H1 (cell line): ENCODE data around the gene PAXX. TPM values are rescaled to one million over a fixed set of nuclear protein-coding genes. Genes with fewer than 3 reads are reported as not detected.

ENCODE experiments used
- CTCF ChIA-PET: fragments of 300-600 bp; sonication (Branson Sonifier 250); formaldehyde crosslinking; loops from one replicate; lab custom pipeline; 2021; ENCODE audit not compliant: partially characterized antibody; lab: Charles Lee
- POLR2A ChIA-PET: fragments of 300-600 bp; sonication (Branson Sonifier 250); formaldehyde crosslinking; loops from one replicate; lab custom pipeline; 2021; ENCODE audit warnings: inconsistent platforms; ENCODE audit not compliant: partially characterized antibody; lab: Charles Lee
- DNase-seq, 2 experiments: peaks; one replicate each; pipeline versions ENCODE4 v3.0.0 to v3.0.0-alpha.2; 2010 to 2022; ENCODE audit warnings: low spot score in 2 of 2, low read depth in 1 of 2, mixed read lengths in 1 of 2
- FAIRE-seq: peaks from 2 replicates; lab custom pipeline; 2011; peaks lifted over from hg19 to GRCh38; lab: Jason Lieb, UNC
- H2AFZ ChIP-seq: 2 replicates; pipeline ENCODE4 v1.8.1; 2012; ENCODE audit warnings: low read length, inconsistent platforms
- H2AK5ac ChIP-seq: 2 replicates; pipeline ENCODE4 v1.6.1; 2013; ENCODE audit warnings: low read depth, low read length
- H2BK120ac ChIP-seq: replicated peaks from 2 replicates; pipeline ENCODE3; 2013; ENCODE audit warnings: low read depth, low read length, inconsistent platforms
- H2BK12ac ChIP-seq: 2 replicates; pipeline ENCODE4 v1.6.1; 2013; ENCODE audit warnings: low read depth, low read length
- H2BK15ac ChIP-seq: 2 replicates; pipeline ENCODE4 v1.6.1; 2013; ENCODE audit warnings: low read length
- H2BK20ac ChIP-seq: 2 replicates; pipeline ENCODE4 v1.6.1; 2013; ENCODE audit warnings: low read length
- H2BK5ac ChIP-seq: 2 replicates; pipeline ENCODE4 v1.6.1; 2013; ENCODE audit warnings: low read depth, low read length
- H3K14ac ChIP-seq: 2 replicates; pipeline ENCODE4 v1.6.1; 2013; ENCODE audit warnings: inconsistent platforms; ENCODE audit not compliant: insufficient read length
- H3K18ac ChIP-seq: 2 replicates; pipeline ENCODE4 v1.6.1; 2013; ENCODE audit warnings: low read length; ENCODE audit errors: extremely low read depth
- H3K23ac ChIP-seq: 2 replicates; pipeline ENCODE4 v1.6.1; 2013; ENCODE audit warnings: inconsistent platforms; ENCODE audit not compliant: insufficient read length
- H3K23me2 ChIP-seq: 2 replicates; pipeline ENCODE4 v1.6.1; 2013; ENCODE audit warnings: low read depth, low read length
- H3K27ac ChIP-seq: 2 replicates; pipeline ENCODE4 v1.6.1; 2011; ENCODE audit warnings: low read depth, low read length, inconsistent platforms
- H3K27me3 ChIP-seq, 4 experiments: replicated peaks in 1 of 4; 1 replicate in 1 of 4; 2 replicates in 3 of 4; pipeline versions ENCODE4 v1.6.1 to v1.8.1; 2011 to 2013; ENCODE audit warnings: low read length in 3 of 4, mild to moderate bottlenecking in 3 of 4, inconsistent platforms in 2 of 4, mixed read lengths in 2 of 4, moderate library complexity in 1 of 4; ENCODE audit not compliant: control insufficient read depth in 3 of 4, insufficient read depth in 3 of 4; ENCODE audit errors: extremely low read depth in 1 of 4
- H3K36me3 ChIP-seq, 4 experiments: 2 replicates each; pipeline versions ENCODE4 v1.6.1 to v1.8.1; 2011 to 2013; ENCODE audit warnings: mild to moderate bottlenecking in 4 of 4, low read length in 3 of 4, moderate library complexity in 2 of 4, control low read depth in 1 of 4, inconsistent platforms in 1 of 4; ENCODE audit not compliant: insufficient read depth in 4 of 4, control insufficient read depth in 2 of 4
- H3K4ac ChIP-seq: replicated peaks from 2 replicates; pipeline ENCODE3; 2013; ENCODE audit warnings: low read length, low read depth, mixed read lengths, inconsistent platforms; ENCODE audit not compliant: insufficient read length
- H3K4me1 ChIP-seq, 4 experiments: replicated peaks in 1 of 4; 1 replicate in 1 of 4; 2 replicates in 3 of 4; pipeline versions ENCODE4 v1.6.1 to v1.8.1; 2011 to 2013; ENCODE audit warnings: low read length in 3 of 4, inconsistent platforms in 2 of 4, mixed read lengths in 1 of 4; ENCODE audit not compliant: insufficient read depth in 4 of 4, control insufficient read depth in 3 of 4
- H3K4me2 ChIP-seq, 2 experiments: 2 replicates each; pipeline versions ENCODE4 v1.6.1 to v1.8.1; 2011 to 2013; ENCODE audit warnings: low read depth in 2 of 2, low read length in 2 of 2, control low read depth in 1 of 2, inconsistent platforms in 1 of 2, mild to moderate bottlenecking in 1 of 2; ENCODE audit not compliant: insufficient read depth in 1 of 2
- H3K4me3 ChIP-seq, 4 experiments: fragments of 200-600, 300-600 bp in 1 of 4; sonication (generic), shearing (Covaris generic), sonication (Bioruptor Twin) in 1 of 4; 2 replicates each; pipeline versions ENCODE4 v1.5.1 to v1.8.1; 2011 to 2016; ENCODE audit warnings: low read length in 4 of 4, low read depth in 3 of 4, control low read depth in 2 of 4, inconsistent platforms in 2 of 4, mild to moderate bottlenecking in 2 of 4, mixed read lengths in 1 of 4, moderate library complexity in 1 of 4; ENCODE audit not compliant: insufficient read depth in 2 of 4; ENCODE audit errors: extremely low read depth in 1 of 4
- H3K56ac ChIP-seq: replicated peaks from 2 replicates; pipeline ENCODE3; 2013; ENCODE audit warnings: low read depth, mild to moderate bottlenecking, mixed read lengths, low read length, inconsistent platforms; ENCODE audit not compliant: insufficient read length
- H3K79me1 ChIP-seq: 2 replicates; pipeline ENCODE4 v1.6.1; 2013; ENCODE audit warnings: low read depth, low read length, control low read depth
- H3K79me2 ChIP-seq, 2 experiments: 2 replicates each; pipeline versions ENCODE4 v1.6.1 to v1.8.1; 2012 to 2013; ENCODE audit warnings: low read length in 2 of 2, mild to moderate bottlenecking in 2 of 2, inconsistent platforms in 1 of 2; ENCODE audit not compliant: insufficient read depth in 2 of 2, control insufficient read depth in 1 of 2
- H3K9ac ChIP-seq, 4 experiments: replicated peaks in 1 of 4; 1 replicate in 1 of 4; 2 replicates in 3 of 4; pipeline versions ENCODE4 v1.6.1 to v1.8.1; 2011 to 2013; ENCODE audit warnings: low read depth in 3 of 4, low read length in 3 of 4, control low read depth in 2 of 4, mild to moderate bottlenecking in 2 of 4, moderate library complexity in 2 of 4, inconsistent platforms in 1 of 4; ENCODE audit errors: extremely low read depth in 1 of 4
- H3K9me3 ChIP-seq, 2 experiments: 2 replicates each; pipeline versions ENCODE4 v1.6.1 to v1.8.1; 2012 to 2013; ENCODE audit warnings: mild to moderate bottlenecking in 2 of 2, moderate library complexity in 2 of 2, control low read depth in 1 of 2, inconsistent platforms in 1 of 2, low read depth in 1 of 2, low read length in 1 of 2, mixed read lengths in 1 of 2; ENCODE audit not compliant: insufficient read depth in 2 of 2
- H4K20me1 ChIP-seq, 2 experiments: replicated peaks in 1 of 2; 2 replicates each; pipeline versions ENCODE3 to v1.8.1; 2011 to 2013; ENCODE audit warnings: inconsistent platforms in 2 of 2, low read length in 2 of 2, mild to moderate bottlenecking in 1 of 2; ENCODE audit not compliant: insufficient read depth in 2 of 2, control insufficient read depth in 1 of 2
- H4K5ac ChIP-seq: 2 replicates; pipeline ENCODE4 v1.6.1; 2013; ENCODE audit warnings: low read length, low read depth, mixed read lengths, inconsistent platforms; ENCODE audit not compliant: insufficient read length
- H4K8ac ChIP-seq: 2 replicates; pipeline ENCODE4 v1.8.0; 2013; ENCODE audit warnings: mild to moderate bottlenecking, moderate library complexity, low read length, inconsistent platforms; ENCODE audit not compliant: insufficient read depth; ENCODE audit errors: extremely low read depth
- H4K91ac ChIP-seq: replicated peaks from 2 replicates; pipeline ENCODE3; 2013; ENCODE audit warnings: low read length, mixed read lengths, inconsistent platforms; ENCODE audit not compliant: insufficient read length
- CBX8 ChIP-seq: fragments of 300-800, 300-1000 bp; sonication (generic); IDR thresholded peaks from 2 replicates; pipeline ENCODE4 v1.7.1; 2016; ENCODE audit warnings: low read depth, low read length, borderline replicate concordance
- WGBS, 2 experiments: shearing (Covaris generic) in 1 of 2; methylation state at CpG; one replicate each; pipeline versions ENCODE4 v1.1.6 to v1.1.7; 2013 to 2015; ENCODE audit warnings: low lambda C conversion rate in 2 of 2, mixed read lengths in 2 of 2, inconsistent platforms in 1 of 2, low coverage in 1 of 2, missing lambda C conversion rate in 1 of 2; ENCODE audit not compliant: insufficient replicate concordance in 2 of 2, insufficient coverage in 1 of 2, insufficient read length in 1 of 2; ENCODE audit errors: extremely low coverage in 1 of 2, missing lambda C conversion rate in 1 of 2; 5-methylcytosine and 5-hydroxymethylcytosine counted together
- polyA plus RNA-seq, 7 experiments: library from polyadenylated mRNA; depleted of rRNA in 3 of 7; stranded (reverse) in 5 of 7; unstranded in 2 of 7; fragments of >200 nt in 5 of 7; fragments of 200-250 nt in 2 of 7; gene quantifications; 1 replicate in 5 of 7; 2 replicates in 1 of 7; 4 replicates in 1 of 7; pipeline versions ENCODE4 v1.2.1 to v1.2.3, GENCODE V29; 2011 to 2013; ENCODE audit warnings: missing spikeins in 2 of 7, mixed read lengths in 2 of 7
- total RNA-seq: library from RNA; stranded (reverse); fragmentation: NEBNext Ultra II Directional; extraction: Animal tissue kit (Norgen Biotek cat#: 25700); gene quantifications from 2 replicates; pipeline ENCODE4 v1.2.1, GENCODE V29; 2021

PAXX gene
- total and polyA plus RNA-seq, 2 of the 8 experiments (the other 6 are each of a cell fraction or from before 2014, with no cell fraction given): 43.4 to 45.9 TPM

DNA sequence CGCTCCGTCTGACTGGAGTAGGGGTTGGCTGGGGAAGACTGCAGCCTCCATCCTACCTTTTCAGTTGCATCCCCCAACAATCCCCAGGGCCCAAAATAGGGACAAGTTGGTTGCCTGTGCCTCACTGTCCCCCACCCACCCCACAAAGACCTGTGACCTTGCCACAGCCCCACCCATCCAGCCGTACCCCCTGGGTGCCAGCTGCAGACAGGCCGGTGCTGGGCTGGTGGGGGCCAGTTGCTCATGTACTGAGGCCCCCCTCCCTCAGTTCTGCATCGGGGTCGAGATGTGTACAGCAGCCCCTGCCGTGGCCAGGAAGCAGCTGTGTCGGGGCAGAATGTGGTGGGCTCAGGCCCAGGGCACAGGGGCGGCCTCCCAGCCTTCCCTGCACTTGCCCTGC is 9.1 kb upstream of the PAXX start:
- DNase-seq (no peak), FAIRE-seq (no peak)
- H4K20me1 ChIP-seq: peaks cover 0 to 1% of the 10 kb centered on the region in 2 experiments
- H4K8ac ChIP-seq: no peak overlapping the region
- no peak overlapping the region for H2BK5ac ChIP-seq
- H4K5ac ChIP-seq: no peak overlapping the region
- H2AFZ ChIP-seq: no peak overlapping the region
- H3K56ac ChIP-seq: no peak overlapping the region
- no peaks in the 10 kb centered on the region for H3K9me3 ChIP-seq
- H3K79me1 ChIP-seq: no peaks in the 10 kb centered on the region
- no peak overlapping the region for H3K9ac ChIP-seq
- H3K27ac ChIP-seq: no peak overlapping the region
- CTCF ChIA-PET: no interaction called here
- H3K4me3 ChIP-seq: no peak overlapping the region
- no peak overlapping the region for H3K23ac ChIP-seq
- H3K18ac ChIP-seq: no peak overlapping the region
- H2AK5ac ChIP-seq: 0 out of 2 replicates have a peak overlapping the region, but pooled peaks have one; percentile 53
- no peak for TF ChIP-seq CBX8
- H3K79me2 ChIP-seq: no peaks in the 10 kb centered on the region
- no peak overlapping the region for H3K4me2 ChIP-seq
- H3K23me2 ChIP-seq: peaks cover 13% of the 10 kb centered on the region; the same call in 1 of the 2 replicates
- H2BK20ac ChIP-seq: no peak overlapping the region
- H3K4ac ChIP-seq: no peak overlapping the region
- H4K91ac ChIP-seq: no peak overlapping the region
- peaks cover 13 to 38% (median 35%) of the 10 kb centered on the region in 4 experiments for H3K27me3 ChIP-seq
- no peak overlapping the region for H3K14ac ChIP-seq
- no peak overlapping the region for H2BK120ac ChIP-seq
- H2BK12ac ChIP-seq: no peak overlapping the region
- H3K36me3 ChIP-seq: no peaks in the 10 kb centered on the region
- peaks cover 0 to 6% (median 4%) of the 10 kb centered on the region in 4 experiments; a peak in 4 of 7 replicates for H3K4me1 ChIP-seq
- POLR2A ChIA-PET: no interaction called here
- H2BK15ac ChIP-seq: no peak overlapping the region
- WGBS, 2 experiments: 95% methylated on average over 9 of the region's 9 CpGs; no CpG with 5 or more reads in 1 of the 2 experiments
